ENCODE measurements around the gene KRT222.

KRT222 gene

DNA sequence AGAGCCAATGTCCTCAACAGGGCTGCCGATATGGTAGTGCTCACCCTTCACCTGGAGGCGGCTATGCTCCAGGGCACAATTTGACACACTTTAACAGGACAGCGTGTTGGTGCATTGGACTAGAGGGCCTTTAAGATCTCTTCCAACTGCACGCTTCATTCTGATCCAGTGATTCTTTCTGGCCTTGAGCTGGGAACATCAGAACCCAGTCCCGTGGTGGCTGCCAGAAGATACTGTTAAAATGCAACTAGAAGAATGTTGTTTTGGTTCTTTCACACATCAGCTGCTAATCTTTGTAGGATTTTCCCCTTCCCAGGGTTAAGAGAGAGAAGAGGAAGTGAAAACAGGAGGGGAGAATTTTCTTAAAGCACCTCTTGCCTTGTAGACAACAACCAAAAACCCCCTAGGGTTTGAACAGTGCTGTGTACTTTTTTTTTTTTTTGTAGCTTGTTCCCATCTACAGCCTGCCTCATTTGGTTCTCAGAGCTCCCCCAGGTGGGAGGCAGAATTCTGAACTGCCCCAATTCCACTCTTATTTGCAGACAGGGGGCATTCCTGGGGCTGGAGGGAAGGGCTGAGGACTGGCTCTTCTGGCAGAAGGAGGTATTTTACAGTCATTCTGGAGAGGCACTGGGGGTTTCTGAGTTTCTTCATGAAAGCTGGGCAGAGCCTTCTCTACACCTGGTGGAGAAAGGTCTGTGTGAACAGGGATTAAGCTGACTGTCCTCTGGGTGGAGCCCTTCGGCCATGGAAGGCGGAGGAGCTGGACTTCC lies 49.7 kb downstream of the KRT222 start:
- no peaks in the 10 kb centered on the region for H3K36me3 Mint-ChIP-seq (ENCODE audit: low read depth)
- peak overlapping the region; percentile 92 for H3K27ac Mint-ChIP-seq
- H3K9me3 Mint-ChIP-seq, result no peaks in the 10 kb centered on the region
- H3K27me3 Mint-ChIP-seq, result no peaks in the 10 kb centered on the region
- DNase-seq, result peak; percentile 61
- peak overlapping the region; percentile 43 for H3K4me3 Mint-ChIP-seq
- peaks cover 88% of the 10 kb centered on the region for H3K4me1 Mint-ChIP-seq (ENCODE audit: low read depth)

DNA sequence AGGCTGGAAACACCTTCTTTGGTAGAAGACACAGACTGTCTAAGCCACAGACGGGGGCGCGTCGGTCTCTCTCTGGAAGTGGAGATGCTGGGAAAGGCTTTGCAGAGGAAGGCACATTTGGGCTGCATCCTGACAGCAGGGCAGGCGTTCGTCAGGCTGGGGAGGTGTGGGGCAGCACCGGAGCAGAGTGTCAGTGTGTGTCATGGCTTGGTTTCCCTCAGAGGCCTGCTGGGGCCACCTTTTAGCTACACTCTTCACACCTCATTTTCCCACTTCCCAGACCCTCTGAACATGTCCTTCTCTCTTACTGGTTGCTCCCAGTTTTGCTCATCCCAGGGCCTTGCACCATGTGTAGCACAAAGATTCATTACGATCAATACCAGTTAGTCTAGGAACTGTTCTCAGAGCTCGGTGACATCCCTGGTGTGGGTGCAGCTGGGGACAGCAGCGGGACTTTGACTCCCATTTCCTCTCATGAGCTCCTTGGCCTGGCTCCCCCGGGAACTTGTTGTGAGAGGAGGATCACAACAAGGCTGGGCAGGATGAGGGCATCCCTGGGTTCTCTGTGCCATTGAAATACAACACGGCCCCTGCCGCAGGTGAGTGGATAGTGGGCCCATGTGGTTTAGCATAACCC lies 50.4 kb downstream of the KRT222 start:
- Mint-ChIP-seq H3K36me3 (ENCODE audit: low read depth) (no peaks in the 10 kb centered on the region), H3K27me3 (no peaks in the 10 kb centered on the region), H3K9me3 (no peaks in the 10 kb centered on the region), H3K27ac (peak overlapping the region; percentile 92), H3K4me1 (ENCODE audit: low read depth) (peaks cover 88% of the 10 kb centered on the region), H3K4me3 (peak overlapping the region; percentile 32)
- no peak for DNase-seq

DNA sequence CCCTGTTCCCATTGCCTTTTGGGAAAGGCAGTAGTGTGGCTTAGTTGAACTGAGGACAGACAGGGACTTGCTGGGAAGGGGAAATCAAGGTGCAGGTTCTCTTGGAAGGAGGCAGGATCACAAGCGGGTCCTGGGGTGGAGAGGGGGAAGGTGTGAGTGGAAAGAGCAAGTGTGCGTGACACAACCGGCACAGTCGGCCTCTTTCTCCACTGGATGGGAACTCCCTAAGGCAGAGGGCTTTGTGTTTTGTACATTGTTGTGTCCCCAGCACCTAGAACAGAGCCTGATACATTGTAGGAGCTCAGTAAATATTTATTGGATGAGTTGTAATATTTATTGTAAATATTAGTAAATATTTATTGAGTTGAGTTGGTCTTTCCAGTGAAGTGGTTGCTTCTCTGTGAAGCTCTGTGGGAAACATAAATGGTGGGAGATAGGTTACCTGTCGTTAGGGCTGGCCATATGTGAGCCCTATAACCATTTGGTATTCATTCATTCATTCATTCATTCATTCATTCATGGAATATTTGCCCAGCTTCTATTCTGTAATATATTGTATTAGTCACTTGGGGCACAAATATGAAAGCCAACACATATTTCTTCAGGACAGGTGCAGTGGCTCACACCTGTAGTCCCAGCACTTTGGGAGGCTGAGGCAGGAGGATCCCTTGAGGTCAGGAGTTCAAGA lies 51.4 kb downstream of the KRT222 start:
- Mint-ChIP-seq H3K27me3 (no peaks in the 10 kb centered on the region), H3K27ac (peak overlapping the region; percentile 91), H3K4me3 (peak overlapping the region; percentile 61), H3K36me3 (ENCODE audit: low read depth) (no peaks in the 10 kb centered on the region), H3K4me1 (ENCODE audit: low read depth) (peaks cover 88% of the 10 kb centered on the region), H3K9me3 (no peaks in the 10 kb centered on the region)
- no peak for DNase-seq

DNA sequence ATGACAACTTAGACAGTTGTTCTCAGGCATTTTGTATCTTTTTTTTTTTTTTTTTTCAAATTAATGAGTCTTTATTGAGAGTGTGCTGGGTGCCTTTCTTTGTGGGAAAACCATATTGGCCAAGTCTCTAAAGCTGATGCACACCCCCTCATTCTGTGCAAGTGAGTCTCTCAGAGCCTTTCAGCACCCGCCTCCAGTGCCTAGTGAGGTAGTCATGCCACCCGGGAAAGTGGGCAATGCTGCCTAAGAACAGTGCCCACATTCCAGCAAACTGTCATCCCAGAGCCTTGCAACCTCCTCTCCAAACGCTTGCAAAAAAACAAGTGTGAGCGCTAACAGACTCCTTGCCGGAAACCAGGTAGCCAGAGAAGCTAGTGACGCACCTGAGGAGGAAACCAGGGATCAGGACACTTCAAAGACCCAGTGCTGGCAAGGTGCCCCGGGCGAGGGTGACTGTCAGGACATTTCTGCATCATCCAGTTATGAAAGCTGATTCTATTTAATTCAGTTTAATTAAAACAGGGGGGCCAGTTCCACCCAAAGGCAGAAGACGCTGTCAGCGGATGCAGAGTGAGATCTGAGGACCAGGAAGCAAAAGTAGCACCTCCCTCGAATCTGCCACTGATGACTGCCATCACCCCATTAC lies 52.3 kb downstream of the KRT222 start:
- Mint-ChIP-seq H3K4me1 (ENCODE audit: low read depth) (peaks cover 96% of the 10 kb centered on the region), H3K27ac (peak overlapping the region; percentile 91), H3K4me3 (peak overlapping the region; percentile 61), H3K9me3 (no peaks in the 10 kb centered on the region), H3K36me3 (ENCODE audit: low read depth) (no peaks in the 10 kb centered on the region), H3K27me3 (no peaks in the 10 kb centered on the region)
- DNase-seq, result peak; percentile 75

DNA sequence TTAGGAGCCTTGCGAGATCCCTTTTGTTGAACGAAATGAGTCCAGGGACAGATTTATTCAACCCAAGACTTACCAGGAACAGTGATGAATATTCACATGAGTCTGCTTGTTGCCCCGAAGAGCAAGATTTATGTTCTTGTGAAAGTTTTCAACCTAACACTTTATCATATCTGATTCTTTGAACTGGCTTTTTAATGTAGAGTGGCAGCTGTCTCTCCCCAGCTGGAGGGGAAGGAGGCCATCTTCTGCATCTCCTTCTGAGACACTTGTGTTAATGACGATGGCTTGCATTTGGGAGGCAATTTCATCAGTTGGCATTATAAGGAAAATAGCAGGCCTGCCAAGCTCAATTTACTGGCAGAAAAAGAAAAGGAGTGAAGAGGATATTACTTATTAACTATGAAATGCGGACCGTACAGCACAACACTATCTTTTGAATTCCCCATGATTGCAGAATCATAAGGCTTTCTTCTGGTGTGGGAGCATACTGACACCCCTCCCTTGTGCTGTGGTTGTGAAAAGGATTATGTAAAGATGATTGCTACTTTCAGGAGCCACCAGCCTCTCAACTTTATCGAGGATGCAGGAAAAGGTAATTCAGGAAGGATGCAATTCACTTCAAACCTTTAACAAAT lies 53.0 kb downstream of the KRT222 start:
- Mint-ChIP-seq H3K27ac (peak overlapping the region; percentile 89), H3K36me3 (ENCODE audit: low read depth) (no peaks in the 10 kb centered on the region), H3K4me3 (peak overlapping the region; percentile 55), H3K4me1 (ENCODE audit: low read depth) (peaks cover 97% of the 10 kb centered on the region), H3K9me3 (no peaks in the 10 kb centered on the region), H3K27me3 (no peaks in the 10 kb centered on the region)
- DNase-seq, result no peak

DNA sequence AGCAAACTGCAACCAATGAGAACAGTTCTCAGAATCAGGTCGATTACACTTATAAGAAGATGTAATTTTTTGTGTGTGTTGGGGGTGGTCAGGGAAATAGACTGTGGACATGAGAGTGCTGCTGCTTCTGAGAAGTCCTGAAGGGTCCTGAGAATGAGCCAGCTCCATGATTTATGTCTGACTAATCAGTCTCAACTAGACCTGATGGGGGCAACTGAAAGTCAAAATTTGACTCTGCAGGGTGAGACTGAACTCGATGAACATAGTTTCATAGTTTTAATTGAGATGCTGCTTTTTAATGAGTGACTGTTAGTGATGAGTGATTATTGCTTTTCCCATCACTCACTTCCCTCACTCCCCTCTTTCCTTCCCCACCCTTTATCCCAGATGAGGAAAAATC lies 54.6 kb downstream of the KRT222 start:
- Mint-ChIP-seq H3K4me3 (peak overlapping the region; percentile 37), H3K27ac (peak overlapping the region; percentile 92), H3K4me1 (ENCODE audit: low read depth) (peaks cover 97% of the 10 kb centered on the region), H3K27me3 (no peaks in the 10 kb centered on the region), H3K36me3 (ENCODE audit: low read depth) (no peaks in the 10 kb centered on the region), H3K9me3 (no peaks in the 10 kb centered on the region)
- no peak for DNase-seq

DNA sequence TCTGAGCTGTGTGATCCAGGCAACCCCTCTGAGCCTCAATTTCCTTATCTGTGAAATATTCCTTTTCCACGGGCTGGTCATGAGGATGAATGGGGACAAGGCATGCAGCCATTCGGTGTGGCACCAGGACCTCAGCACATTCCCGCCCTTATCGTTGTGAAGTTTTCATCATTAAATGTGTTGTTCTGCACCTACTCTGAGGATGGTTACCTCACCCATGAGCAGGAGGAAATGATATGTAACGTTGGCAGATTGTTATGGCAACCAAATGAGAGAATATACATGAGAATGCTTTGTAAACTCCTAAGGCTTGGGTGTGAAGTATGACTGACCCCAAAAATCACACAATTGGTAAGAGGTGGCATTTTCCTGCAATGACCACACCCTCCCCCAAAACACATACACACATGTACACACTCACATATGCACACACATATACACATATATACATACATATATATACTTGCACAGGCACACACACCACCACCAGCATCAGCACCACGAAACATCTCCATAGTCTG lies 56.9 kb downstream of the KRT222 start:
- Mint-ChIP-seq H3K9me3 (no peaks in the 10 kb centered on the region), H3K4me3 (peak overlapping the region; percentile 32), H3K27ac (peak overlapping the region; percentile 93), H3K36me3 (ENCODE audit: low read depth) (no peaks in the 10 kb centered on the region), H3K27me3 (no peaks in the 10 kb centered on the region), H3K4me1 (ENCODE audit: low read depth) (peaks cover 99% of the 10 kb centered on the region)
- DNase-seq, result no peak

DNA sequence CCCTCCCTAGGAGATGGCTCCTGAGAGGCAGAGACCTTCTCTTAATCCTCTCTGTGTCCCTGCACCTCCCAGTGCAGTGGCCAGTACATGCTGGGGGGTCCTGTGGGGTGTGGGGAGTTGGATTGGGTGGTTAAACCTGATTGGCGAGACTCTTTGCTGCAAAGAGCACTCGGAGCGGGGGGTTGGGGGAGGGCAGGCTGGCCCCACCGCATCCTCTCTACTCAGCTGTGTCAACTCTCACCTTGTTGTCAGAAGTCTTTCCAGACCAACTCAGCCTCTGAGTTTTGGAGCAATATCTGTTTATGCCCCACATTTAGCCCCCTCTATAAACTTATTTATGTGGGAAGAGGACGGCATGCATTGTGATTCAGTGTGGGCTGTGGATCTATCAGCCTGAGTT lies 57.3 kb downstream of the KRT222 start:
- no peak for DNase-seq
- H3K4me1 Mint-ChIP-seq (ENCODE audit: low read depth), result peaks cover 99% of the 10 kb centered on the region
- H3K36me3 Mint-ChIP-seq (ENCODE audit: low read depth), result peaks cover under 1% of the 10 kb centered on the region
- no peaks in the 10 kb centered on the region for H3K9me3 Mint-ChIP-seq
- H3K27me3 Mint-ChIP-seq, result no peaks in the 10 kb centered on the region
- H3K27ac Mint-ChIP-seq, result peak overlapping the region; percentile 93
- peak overlapping the region; percentile 32 for H3K4me3 Mint-ChIP-seq

DNA sequence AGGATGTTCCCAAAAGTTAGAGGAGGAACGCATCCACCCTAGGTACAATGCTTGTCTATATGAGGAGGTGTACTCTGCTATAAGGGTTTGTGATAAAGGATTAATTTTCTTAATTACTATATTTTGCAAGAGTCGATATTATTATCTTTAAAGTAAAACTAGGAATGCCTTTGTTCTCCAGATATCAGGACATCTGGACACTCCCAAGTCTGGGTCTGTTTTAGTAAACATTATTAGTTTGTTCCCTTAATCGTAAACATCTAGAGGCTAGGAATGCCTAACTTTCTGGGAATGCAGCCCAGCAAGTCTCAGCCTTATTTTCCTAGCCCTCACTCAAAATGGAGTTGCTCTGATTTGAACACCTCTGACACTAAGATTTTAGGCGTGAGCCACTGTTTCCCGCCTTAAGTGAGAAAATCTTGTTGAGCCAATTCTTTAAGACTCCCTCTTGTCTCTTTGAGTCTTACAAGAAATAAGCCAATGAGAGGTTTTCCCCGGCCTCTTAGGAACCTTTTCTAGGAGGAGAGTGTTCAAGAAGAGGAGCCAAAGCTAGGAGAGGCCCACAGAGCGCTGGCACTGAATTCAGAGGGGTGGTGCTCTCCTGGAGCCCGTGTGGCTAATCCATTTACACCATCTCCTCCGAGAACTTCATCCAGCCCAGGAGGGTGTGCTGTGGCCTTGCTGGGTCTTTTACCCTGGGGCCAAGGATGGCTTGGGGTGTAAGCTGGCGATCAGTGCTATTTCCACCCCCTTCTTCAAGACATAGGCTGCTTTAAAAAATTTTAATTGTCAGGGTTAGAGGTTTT lies 58.2 kb downstream of the KRT222 start:
- H3K9me3 Mint-ChIP-seq, result no peaks in the 10 kb centered on the region
- H3K36me3 Mint-ChIP-seq (ENCODE audit: low read depth), result peaks cover 2% of the 10 kb centered on the region
- DNase-seq, result no peak
- no peaks in the 10 kb centered on the region for H3K27me3 Mint-ChIP-seq
- H3K27ac Mint-ChIP-seq, result peak overlapping the region; percentile 93
- H3K4me1 Mint-ChIP-seq (ENCODE audit: low read depth), result peaks cover 100% of the 10 kb centered on the region
- H3K4me3 Mint-ChIP-seq, result no peak overlapping the region

DNA sequence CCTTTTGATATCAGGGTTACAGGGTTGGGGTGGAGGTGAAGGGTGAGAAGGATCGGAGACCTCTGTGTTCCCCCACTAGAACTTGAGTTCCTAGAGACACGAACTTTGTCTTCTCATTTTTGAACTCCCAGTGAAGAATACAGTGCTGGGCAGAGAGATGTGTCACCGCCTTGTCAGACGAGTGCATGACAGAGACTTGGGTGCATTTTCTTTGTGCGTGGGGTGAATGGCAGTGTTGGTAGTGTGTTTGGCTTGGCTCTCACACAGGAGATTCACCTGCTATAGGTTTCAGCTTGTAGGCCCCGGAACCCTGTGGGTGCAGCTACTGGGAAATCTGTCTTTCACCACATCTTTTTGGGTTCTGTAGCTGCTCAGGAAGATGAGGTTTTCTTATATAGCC lies 59.7 kb downstream of the KRT222 start:
- H3K4me1 Mint-ChIP-seq (ENCODE audit: low read depth), result peaks cover 100% of the 10 kb centered on the region
- peaks cover 2% of the 10 kb centered on the region for H3K36me3 Mint-ChIP-seq (ENCODE audit: low read depth)
- peak overlapping the region; percentile 96 for H3K27ac Mint-ChIP-seq
- no peaks in the 10 kb centered on the region for H3K9me3 Mint-ChIP-seq
- H3K4me3 Mint-ChIP-seq, result peak overlapping the region; percentile 72
- no peaks in the 10 kb centered on the region for H3K27me3 Mint-ChIP-seq
- peak; percentile 74 for DNase-seq

Data from activated T-cell treated with anti-CD3 and anti-CD28 coated beads, Interleukin-2, amount 50 U/mL, for 24 hours (primary cell).